A172 (cell line): Measurements from ENCODE around the gene RAG2. TPM values are rescaled to one million over a fixed set of nuclear protein-coding genes. Genes with fewer than 3 reads are reported as not detected.
"Not testable (repeated sequence)": the region's sequence is repeated elsewhere in the genome, so short reads cannot be mapped to it uniquely, and the experiment has no call there.

Source experiments
- DNase-seq: peaks from one replicate; pipeline ENCODE4 v3.0.0-alpha.2; 2015; ENCODE audit warnings: low spot score
- total RNA-seq: library from RNA; depleted of rRNA; stranded (reverse); fragments of >200 nt; shearing (Covaris generic); gene quantifications from 2 replicates; pipeline ENCODE4 v1.2.3, GENCODE V29; 2014

Gene RAG2
- total RNA-seq, 1 experiment from 2014 or later: not detected

DNA sequence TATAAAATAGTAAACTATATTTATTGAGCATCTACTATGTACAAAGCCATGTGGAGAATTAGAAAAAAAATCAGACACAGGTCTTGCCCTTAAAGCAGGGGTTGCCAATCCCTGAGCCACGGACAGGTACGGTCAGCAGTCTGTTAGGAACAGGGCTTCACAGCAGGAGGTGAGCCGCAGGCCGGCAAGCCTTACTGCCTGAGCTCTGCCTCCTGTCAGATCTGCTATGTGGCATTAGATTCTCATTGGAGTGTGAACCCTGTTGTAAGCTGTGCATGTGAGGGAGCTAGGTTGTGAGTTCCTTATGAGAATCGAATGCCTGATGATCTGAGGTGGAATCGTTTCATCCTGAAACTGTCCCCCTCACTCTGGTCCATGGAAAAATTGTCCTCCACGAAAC, 2.1 kb upstream of the RAG2 start:
- DNase-seq: no peak

DNA sequence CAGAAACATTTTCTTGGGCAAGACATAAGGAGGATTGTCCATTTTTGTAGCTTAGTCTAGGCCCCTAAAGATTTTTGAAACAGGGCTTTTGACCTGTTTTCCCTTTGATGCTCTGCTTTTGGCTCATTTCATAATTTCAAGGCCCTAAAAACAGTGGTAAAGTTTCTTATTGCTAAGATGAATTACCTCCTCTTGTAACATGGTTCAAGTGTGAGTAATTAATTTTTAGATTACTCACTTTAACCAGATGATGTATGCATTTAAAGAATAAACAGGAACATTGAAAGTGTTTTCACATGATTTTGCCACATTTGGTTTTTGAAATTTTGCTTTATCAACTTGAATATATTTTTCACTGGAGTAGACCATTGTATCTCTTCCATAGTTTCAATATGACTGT, 1.2 kb downstream of the RAG2 start:
- no peak for DNase-seq

DNA sequence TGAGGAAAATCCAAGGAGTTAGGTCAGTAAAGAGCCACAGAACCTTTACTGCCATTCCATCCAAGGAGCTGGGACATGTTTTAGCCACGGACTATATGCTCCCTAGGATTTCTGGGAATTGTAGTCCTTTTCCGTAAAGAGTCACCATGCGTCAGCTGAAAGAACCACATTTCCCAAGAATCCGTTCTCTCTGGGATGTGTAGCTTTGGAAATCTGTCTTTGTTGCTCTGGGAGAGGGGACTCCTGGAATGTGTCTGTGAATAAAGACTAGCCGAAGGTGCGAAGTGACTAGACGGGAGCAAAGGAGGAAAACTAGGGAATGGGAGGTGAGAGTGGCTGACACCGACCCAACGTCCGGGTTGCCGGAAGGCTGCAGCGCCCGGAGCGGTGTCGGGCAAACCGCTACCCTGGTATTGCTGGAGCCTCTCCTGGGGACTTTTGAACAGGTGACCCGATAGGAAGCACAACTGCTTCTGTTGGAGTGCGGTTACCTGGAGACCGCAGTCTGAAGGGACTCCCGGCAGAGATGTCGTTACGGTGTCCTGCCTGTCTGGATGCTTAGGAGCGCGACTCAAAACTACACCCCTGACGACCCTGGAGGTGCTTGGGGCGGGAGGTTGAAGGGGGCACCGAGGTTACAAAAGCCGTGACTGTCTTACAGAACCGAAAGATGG, 3.6 kb downstream of the RAG2 start, which contains the start of gene IFTAP:
Gene IFTAP, plus strand, starts transcription at position 187 of the 674 bp plus-strand sequence. CDS start 15,602 bp downstream, outside the sequence.
- peak; percentile 92 for DNase-seq

DNA sequence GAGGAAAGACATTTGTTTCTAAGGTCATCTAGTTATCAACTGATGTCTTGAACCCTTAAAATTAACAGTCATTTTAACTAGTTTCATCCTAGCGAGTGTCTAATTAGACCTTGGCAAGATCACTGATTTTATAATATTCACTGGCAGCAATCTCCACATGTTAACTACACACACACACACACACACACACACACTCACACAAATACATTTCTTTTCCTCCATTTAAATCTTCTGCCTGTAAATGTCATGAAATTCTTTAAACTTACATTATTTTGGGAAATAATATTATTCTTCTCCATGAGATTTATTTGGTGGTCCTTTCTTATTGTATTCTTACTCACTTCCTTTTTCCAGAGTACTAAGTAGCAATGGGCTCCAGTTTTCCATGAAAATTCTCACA, 6.6 kb downstream of the RAG2 start:
- no peak for DNase-seq

DNA sequence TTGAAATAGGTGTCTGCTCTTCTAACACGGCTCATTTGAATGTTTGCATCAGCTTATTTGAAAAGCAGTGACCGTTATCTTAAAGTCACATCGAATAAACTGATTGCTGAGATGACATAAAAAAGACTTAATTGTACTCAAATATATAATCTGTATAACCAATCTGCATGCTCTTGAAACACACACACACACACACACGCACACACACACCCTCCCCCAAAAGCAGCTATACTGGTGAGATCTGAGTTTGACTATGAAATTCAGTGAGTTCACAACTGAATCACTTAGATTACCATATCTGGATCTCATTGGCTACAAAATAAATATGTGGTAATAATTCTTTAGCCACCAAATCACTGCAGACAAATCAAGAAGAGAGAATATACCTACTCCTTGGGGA, 7.5 kb downstream of the RAG2 start:
- no peak for DNase-seq

DNA sequence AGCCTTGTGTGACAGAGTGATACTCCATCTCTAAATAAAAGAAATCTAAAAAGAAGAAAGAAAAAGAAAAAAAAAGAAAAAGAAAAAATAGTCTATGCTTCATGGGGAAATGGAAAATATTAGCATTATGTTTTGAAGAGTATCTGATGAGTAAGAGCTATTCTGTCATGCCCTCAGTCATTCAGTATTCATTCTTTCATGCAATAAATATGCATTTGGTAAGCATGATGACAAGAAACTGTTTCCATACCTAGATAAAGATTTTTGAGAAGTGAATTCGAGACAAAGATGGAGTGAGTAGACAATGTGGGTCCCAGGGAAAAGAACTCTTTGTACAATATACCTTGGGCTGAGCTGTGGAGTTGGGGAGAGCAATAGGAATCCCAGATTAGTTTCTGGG, 9.9 kb downstream of the RAG2 start:
- no peak for DNase-seq

DNA sequence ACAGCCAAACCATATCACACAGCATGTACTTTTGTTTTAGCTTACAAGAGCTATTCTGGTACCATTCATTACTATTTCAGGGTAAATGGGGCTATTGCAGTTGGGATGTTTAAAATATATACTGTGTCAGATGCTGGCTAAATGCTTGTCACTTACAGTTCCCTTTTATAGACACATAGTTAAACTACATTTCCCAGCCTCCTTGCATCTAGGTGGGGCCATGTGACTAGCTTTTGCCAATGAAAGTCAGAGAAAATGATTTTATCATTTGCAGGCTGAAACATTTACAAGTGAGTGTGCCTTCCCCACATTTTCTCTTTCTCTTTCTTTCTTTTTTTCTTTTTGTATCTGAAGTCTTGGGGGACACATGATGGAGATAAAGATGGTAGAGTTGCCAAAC, 11.5 kb downstream of the RAG2 start:
- DNase-seq: no peak

DNA sequence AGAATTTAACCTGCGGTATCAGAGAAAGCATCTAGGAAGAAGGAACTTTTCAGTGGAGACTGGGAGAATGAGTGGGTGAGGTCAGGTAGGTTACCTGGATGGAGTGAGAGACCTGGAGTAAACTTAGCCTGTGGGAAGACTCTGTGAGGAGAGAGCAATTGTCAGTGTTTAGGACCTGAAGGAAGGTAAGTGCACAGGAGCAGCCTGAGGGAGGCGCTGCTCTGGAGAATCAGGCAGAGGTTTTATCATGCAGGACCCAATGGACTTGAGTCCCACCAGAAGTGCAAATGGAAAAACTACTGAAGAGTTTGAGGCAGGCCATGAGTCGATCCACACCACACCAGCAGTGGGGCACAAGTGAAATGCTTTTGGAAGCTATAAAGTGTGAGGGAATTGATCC, 14.4 kb downstream of the RAG2 start:
- DNase-seq: no peak

DNA sequence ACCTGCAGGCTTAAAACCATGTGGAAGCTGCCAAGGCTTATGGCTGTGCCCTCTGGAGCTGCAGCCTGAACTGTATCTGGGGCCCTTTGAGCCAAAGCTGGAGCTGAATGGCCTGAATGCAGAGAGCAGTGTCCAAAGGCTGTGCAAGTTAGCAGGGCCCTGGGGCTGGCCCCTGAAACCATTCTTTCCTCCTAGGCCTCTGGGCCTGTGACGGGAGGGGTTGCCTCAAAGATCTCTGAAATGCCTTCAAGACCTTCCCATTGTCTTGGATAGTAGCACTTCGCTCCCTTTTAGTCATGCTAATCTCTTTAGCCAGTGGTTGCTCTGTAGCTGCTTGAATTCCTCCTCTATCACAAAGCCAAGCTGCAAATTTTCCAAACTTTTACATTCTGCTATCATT, 16.5 kb downstream of the RAG2 start:
- no peak for DNase-seq

DNA sequence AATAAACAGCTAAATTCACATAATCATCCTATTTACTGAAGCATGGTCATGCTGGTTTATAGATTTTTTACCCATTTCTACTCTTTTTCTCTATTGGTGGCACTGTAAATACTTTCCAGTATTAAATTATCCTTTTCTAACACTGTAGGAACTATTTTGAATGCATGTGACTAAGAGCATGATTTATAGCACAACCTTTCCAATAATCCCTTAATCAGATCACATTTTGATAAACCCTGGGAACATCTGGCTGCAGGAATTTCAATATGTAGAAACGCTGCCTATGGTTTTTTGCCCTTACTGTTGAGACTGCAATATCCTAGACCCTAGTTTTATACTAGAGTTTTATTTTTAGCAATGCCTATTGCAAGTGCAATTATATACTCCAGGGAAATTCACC, 19.6 kb downstream of the RAG2 start:
- peak; percentile 10 for DNase-seq

DNA sequence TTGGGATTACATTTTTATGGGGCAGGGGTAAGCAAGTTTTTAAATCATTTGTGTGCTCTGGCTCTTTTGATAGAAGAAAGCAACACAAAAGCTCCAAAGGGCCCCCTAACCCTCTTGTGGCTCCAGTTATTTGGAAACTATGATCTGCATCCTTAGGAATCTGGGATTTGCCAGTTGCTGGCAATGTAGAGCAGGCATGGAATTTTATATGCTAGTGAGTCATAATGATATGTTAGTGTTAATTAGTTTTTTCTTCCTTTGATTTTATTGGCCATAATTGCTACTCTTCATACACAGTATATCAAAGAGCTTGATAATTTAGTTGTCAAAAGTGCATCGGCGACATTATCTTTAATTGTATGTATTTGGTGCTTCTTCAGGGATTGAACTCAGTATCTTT, 20.2 kb downstream of the RAG2 start:
- DNase-seq: peak; percentile 79

DNA sequence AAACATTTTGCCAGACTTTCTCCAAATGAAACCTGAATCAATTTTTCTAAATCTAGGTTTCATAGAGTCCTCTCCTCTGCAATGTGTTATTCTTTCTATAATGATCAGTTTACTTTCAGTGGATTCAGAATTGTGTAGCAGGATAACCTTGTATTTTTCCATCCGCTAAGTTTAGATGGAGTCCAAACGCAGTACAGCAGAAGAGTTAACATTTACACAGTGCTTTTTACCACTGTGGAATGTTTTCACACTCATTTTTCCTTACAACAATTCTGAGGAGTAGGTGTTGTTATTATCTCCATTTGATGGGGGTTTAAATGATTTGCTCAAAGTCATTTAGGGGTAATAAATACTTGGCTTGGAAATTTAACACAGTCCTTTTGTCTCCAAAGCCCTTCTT, 20.7 kb downstream of the RAG2 start:
- peak; percentile 10 for DNase-seq

DNA sequence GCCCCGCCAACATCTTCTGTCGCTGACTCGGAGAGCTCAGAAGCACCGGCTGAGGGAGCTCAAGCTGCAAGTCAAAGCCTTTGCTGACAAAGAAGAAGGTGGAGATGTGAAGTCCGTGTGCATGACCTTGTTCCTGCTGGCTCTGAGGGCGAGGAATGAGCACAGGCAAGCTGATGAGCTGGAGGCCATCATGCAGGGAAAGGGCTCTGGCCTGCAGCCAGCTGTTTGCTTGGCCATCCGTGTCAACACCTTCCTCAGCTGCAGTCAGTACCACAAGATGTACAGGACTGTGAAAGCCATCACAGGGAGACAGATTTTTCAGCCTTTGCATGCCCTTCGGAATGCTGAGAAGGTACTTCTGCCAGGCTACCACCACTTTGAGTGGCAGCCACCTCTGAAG, 23.6 kb downstream of the RAG2 start:
- DNase-seq: no peak

DNA sequence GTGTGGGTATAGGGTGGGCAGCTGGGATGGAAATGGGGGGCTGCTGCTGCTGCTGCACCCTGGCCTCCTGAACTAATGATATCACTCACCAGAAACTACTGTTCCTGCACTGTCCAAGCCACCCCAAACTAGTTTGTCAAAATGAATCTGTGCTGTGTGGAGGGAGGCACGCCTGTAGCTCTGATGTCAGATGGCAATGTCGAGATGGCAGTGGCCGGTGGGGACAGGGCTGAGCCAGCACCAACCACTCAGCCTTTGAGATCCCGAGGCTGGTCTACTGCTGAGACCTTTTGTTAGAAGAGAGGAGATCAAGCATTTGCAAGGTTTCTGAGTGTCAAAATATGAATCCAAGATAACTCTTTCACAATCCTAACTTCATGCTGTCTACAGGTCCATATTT, 28.9 kb downstream of the RAG2 start:
- DNase-seq: no peak

DNA sequence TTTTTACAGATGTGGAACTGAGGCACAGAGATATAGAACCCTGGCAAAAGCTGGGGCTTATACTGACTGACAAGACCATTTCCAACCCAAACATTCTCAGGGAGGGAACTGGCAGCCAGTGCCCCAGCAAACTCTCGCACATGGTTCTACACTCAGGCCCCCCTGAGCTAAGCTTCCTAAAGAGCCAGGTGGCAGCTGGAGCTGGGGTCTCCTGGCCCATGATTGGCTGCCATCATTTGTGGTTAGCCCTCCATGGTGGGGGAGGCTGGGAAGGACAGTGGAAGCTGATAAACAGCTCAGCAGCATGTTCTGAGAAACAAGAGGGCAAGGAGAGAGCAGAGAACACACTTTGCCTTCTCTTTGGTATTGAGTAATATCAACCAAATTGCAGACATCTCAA, 30.3 kb downstream of the RAG2 start, which contains the start of gene RAG1:
Gene RAG1, plus strand, starts transcription at position 314 of the 400 bp plus-strand sequence. CDS start 5,298 bp downstream, outside the sequence.
- DNase-seq: no peak

DNA sequence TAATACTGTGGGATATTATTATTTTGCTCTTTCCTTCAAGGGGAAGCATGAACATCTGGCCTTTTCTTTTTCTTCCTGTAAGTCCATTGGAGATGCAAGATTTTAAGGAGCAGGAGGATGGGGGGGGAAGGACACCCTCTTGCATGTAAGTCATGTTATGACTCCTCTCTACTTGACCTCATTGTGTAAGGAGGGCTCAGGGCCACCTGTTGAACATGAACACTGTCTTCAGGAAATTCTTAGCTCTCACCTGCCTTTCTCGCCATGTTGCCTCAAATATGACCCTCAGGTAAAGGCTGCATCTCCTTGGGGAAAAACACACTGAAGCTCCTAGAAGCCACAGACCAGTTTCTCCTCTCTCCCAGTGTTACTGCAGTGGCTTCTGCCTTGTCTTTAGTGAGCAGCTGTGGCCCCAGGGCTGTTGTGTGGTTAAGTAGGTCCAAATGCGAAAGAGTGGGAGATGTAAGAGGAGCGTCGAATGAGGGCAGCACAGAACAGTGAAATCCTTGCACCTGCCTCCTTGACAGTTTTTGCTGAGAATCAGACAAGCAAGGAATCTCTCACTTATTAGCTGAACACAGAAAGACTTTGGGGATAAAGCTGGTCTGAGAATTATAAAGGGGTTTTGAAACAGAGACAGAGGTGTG, 31.5 kb downstream of the RAG2 start:
- no peak for DNase-seq

DNA sequence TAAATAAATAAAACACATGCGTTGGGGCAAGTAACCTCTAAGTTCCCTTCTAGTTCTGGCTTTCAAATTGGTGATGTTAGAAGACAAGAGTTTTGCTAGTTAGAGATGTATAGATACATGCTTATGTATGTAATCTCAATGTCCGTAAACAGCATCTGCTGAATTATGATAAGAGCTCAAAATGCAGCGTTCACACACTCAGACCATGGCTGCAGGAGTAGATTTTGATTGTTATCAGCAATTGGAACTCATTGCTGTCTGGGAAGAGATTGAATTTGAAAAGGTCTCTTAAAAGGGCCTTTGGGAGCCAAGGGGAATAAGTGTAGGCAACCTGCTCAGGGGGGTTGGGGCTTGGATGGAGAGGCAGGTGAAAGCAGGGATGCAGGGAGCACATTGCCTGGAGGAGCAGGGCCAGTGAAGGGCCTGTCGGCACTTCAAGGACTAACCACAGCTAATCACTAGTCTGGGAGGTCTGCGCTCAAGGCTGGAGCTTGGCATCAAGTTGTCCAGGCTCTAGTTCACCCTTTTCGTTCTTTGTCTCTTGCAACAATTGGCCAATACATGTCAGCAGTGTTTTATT, 32.9 kb downstream of the RAG2 start:
- DNase-seq: no peak

DNA sequence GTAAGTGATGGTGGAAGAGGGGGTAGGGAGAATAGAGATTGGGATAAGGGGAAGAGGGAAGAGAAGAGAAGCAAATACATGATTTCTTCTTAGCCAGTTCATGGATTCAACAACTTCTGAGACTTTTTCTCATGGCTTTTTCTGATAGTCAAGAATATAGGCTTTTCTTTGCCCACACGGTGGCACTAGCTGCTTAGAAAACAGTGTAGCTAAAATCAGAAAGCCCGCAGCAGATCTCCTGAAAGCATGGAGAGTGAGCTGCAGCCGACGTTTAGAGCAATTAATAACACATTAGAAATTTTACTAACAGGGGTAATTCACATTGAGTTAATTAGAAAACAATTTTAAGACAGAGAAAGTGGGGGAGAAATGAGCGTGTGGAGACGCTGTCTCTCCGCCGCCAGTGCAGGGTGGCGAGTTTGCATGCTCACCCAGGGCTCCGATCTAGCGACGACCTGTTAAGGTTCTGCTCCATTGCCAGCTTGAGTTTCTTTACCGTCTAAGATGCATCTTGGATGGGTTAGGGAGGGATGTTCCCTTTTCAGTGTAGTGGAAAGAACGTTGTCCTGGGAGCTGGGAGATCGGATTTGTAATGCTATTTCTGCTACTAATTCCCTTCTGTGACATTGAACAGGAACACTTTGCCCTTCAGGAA, 33.5 kb downstream of the RAG2 start:
- DNase-seq: peak; percentile 45

DNA sequence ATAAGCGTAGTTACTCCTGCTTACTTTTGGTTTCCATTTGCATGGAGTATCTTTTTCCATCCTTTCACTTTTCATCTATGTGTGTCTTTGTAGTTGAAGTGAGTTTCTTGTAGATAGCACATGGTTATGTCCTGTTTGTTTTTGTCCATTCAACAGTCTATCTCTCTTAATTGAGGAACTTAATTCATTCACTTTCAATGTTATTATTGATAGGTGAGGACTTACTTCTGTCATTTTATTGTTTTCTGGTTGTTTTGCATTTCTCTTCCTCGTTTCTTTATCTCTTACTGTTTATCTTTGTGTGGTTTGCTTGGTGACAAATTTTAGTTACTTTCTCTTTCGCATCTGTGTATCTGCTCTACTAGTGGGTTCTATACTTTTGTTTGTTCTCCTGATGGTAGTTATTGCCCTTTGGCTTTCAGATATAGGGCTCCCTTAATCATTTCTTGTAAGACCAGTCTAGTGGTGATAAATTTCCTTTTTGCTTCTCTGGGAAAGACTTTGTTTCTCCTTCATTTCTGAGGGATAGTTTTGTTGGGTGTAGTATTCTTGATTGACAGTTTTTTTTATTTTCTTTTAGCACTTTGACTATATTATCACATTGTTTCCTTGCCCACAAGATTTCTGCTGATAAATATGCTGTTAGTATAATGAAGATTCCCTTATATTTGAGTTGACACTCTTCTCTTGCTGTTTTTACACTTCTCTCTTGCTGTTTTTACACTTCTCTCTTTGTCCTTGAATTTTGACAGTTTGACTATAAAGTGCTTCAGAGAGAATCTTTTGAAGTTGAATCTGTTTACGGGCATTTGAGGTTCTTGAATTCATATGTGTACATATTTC, 39.2 kb downstream of the RAG2 start:
- no peak for DNase-seq

DNA sequence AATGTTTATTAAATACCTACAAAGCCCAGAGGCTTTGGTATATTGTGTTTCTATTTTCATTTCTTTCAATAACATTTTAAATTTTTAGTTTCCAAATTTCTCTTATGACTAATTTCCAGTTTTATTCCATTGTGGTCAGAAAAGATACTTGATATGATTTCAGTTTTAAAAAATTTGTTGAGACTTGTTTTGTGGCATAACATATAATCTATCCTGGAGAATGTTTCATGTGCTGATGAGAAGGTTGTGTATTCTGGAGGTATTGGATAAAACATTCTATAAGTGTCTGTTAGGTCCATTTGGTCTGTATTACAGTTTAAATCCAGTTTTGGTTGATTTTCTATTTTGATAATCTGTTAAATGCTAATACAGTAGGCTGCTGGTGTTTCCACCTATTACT, 40.0 kb downstream of the RAG2 start:
- no peak for DNase-seq

DNA sequence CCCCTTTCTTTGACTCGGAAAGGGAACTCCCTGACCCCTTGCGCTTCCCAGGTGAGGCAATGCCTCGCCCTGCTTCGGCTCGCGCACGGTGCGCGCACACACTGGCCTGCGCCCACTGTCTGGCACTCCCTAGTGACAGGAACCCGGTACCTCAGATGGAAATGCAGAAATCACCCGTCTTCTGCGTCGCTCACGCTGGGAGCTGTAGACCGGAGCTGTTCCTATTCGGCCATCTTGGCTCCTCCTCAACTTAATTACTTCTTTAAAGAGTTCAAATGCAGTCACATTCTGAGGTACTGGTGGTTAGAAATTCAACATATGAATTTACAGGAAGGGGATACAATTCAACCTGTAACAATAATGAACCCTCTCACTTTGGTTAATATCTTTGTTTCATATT, 40.6 kb downstream of the RAG2 start:
- DNase-seq: not testable (repeated sequence)
